ENCODE results near the gene RAMP3. TPM values are rescaled to one million over a fixed set of nuclear protein-coding genes. Genes with fewer than 3 reads are reported as not detected.

Gene RAMP3
- total and polyA plus RNA-seq, 9 of the 15 experiments (the other 6 are each of a cell fraction or from before 2014, with no cell fraction given): not detected

DNA sequence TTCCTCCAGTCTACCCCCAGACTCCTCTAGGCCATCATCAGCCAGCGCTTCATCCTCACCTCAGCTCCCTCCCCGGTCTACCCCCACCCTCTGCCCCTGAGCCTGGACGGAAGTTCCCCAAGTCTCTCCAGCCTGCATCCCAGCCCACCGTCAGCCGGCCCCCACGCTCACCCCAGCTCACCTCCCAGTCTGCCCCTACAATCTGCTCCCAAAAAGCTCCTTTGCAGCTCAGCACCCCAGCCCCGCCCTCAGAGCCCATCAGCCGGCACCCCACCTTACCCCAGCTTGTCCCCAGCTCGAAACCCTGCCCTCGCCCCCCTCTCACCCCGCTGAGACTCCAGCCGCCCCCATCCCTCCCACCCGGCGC lies 322 bp upstream of the RAMP3 start (continued):
- TF ChIP-seq DDX20 (tag; IDR thresholded peaks at IDR 0.05; ENCODE audit: low read depth) (no peak), RHOXF2B (CRISPR knock-in tag; conservative IDR thresholded peaks at IDR 0.05) (no peak), ZNF12 (CRISPR knock-in tag; IDR thresholded peaks at IDR 0.05) (no peak)

DNA sequence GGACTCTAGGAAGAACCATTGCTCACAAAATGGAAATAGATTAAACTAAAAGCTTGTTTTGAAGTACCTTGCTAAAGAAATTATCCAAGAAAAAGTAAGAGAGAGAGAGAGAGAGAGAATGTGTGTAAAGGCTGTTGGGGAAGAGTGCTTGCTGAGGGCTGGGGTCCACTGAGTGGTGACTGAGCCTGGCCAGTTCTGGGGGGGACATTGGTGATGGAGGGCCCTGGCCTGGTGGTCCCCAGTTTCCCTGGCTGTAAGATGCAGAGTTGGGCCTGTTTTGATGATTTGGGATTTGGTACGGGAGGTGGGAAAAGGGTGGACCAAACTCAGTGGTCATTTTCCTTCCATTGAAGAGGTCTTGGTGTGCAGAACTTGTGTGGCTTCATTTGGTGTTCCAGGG lies 880 bp downstream of the RAMP3 start:
- H3K4me2 ChIP-seq (ENCODE audit: insufficient read depth, low read length): no peak overlapping the region
- BruUV-seq (replicated peaks): no TSS peak
- no peak for FAIRE-seq
- no peak overlapping the region for H3K4me3 ChIP-seq
- H3K9me3 ChIP-seq (replicated peaks; ENCODE audit: control insufficient read depth, insufficient read depth, low read depth, low read length): no peaks in the 10 kb centered on the region
- ATAC-seq: no peak
- H3K36me3 ChIP-seq (ENCODE audit: control insufficient read depth, insufficient read depth, low read length): no peaks in the 10 kb centered on the region
- WGBS (ENCODE audit: insufficient coverage, low coverage, missing lambda C conversion rate): 0% methylated on average over 1 of the region's 1 CpG
- H2AFZ ChIP-seq (ENCODE audit: low read depth, low read length): no peak overlapping the region
- in situ Hi-C loops (cut with MboI): loop anchor here (25.0 kb wide), 1 partner anchor 704 kb away; the partner anchor contains the start of gene CCDC201
- intact Hi-C loops (cut with micrococcal nuclease): no loop called here
- H4K20me1 ChIP-seq (replicated peaks; ENCODE audit: control insufficient read depth, insufficient read depth, low read length): no peaks in the 10 kb centered on the region
- no peaks in the 10 kb centered on the region for H3K9me1 ChIP-seq (ENCODE audit: control insufficient read depth, insufficient read depth, low read length)
- no peak overlapping the region for H3K27ac ChIP-seq (ENCODE audit: extremely low read depth, low read depth, low read length)
- ChIA-PET CTCF (ENCODE audit: low intra/inter-chr PET ratio) (no interaction called here), POLR2A (interaction anchor here (0.7 to 0.8 kb wide), 2 partner anchors 277 to 365 kb away, joined by 3 read pairs; no protein-coding TSS in a partner anchor)
- peaks cover under 1 to 11% of the 10 kb centered on the region in 2 experiments; a peak in 2 of 5 replicates for H3K4me1 ChIP-seq (replicated peaks in 1 of 2; ENCODE audit: control insufficient read depth in 2 of 2, insufficient read depth in 2 of 2, low read length in 2 of 2)
- H3K27me3 ChIP-seq (ENCODE audit: control insufficient read depth in 2 of 2, insufficient read depth in 2 of 2, low read length in 2 of 2): peaks cover 23 to 58% of the 10 kb centered on the region in 2 experiments; a peak in 4 of 5 replicates
- DNase-seq (ENCODE audit: extremely low read depth in 1 of 4, low spot score in 3 of 4): no peak
- H3K79me2 ChIP-seq (ENCODE audit: control insufficient read depth, insufficient read depth, low read length): no peaks in the 10 kb centered on the region
- H3K9ac ChIP-seq (ENCODE audit: insufficient read depth in 1 of 2, low read depth in 2 of 2, low read length in 2 of 2): no peak overlapping the region
- TF ChIP-seq YY1 (IDR thresholded peaks at IDR 0.05; ENCODE audit: borderline replicate concordance in 1 of 3, control insufficient read depth in 1 of 3, extremely low read depth in 1 of 3, insufficient read depth in 3 of 3, insufficient read length in 1 of 3, insufficient replicate concordance in 2 of 3, low read depth in 1 of 3, low read length in 2 of 3) (no peak), ZNF253 (CRISPR knock-in tag; conservative IDR thresholded peaks at IDR 0.05) (no peak), CHD2 (IDR thresholded peaks at IDR 0.05; ENCODE audit: low read depth, low read length) (no peak), CBFA2T3 (IDR thresholded peaks at IDR 0.05) (no peak), RBM25 (IDR thresholded peaks at IDR 0.05; ENCODE audit: low read depth, low read length, severe bottlenecking) (no peak), NCOA6 (IDR thresholded peaks at IDR 0.05) (no peak), ZNF431 (CRISPR knock-in tag; IDR thresholded peaks at IDR 0.05) (no peak), POLR2G (IDR thresholded peaks at IDR 0.05; ENCODE audit: low read depth, low read length) (no peak), SPI1 (IDR thresholded peaks at IDR 0.05; ENCODE audit: borderline replicate concordance, low read depth, low read length) (no peak), ZNF347 (CRISPR knock-in tag; IDR thresholded peaks at IDR 0.05; ENCODE audit: low read depth) (no peak)
- TF ChIP-seq, protein P1, sequence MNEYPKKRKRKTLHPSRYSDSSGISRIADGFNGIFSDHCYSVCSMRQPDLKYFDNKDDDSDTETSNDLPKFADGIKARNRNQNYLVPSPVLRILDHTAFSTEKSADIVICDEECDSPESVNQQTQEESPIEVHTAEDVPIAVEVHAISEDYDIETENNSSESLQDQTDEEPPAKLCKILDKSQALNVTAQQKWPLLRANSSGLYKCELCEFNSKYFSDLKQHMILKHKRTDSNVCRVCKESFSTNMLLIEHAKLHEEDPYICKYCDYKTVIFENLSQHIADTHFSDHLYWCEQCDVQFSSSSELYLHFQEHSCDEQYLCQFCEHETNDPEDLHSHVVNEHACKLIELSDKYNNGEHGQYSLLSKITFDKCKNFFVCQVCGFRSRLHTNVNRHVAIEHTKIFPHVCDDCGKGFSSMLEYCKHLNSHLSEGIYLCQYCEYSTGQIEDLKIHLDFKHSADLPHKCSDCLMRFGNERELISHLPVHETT (CRISPR knock-in tag; conservative IDR thresholded peaks at IDR 0.05 in 1 of 2, IDR thresholded peaks at IDR 0.05 in 1 of 2): no peak
- TF ChIP-seq, protein P2, sequence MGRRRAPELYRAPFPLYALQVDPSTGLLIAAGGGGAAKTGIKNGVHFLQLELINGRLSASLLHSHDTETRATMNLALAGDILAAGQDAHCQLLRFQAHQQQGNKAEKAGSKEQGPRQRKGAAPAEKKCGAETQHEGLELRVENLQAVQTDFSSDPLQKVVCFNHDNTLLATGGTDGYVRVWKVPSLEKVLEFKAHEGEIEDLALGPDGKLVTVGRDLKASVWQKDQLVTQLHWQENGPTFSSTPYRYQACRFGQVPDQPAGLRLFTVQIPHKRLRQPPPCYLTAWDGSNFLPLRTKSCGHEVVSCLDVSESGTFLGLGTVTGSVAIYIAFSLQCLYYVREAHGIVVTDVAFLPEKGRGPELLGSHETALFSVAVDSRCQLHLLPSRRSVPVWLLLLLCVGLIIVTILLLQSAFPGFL (CRISPR knock-in tag; IDR thresholded peaks at IDR 0.05): no peak
- TF ChIP-seq, protein P3, sequence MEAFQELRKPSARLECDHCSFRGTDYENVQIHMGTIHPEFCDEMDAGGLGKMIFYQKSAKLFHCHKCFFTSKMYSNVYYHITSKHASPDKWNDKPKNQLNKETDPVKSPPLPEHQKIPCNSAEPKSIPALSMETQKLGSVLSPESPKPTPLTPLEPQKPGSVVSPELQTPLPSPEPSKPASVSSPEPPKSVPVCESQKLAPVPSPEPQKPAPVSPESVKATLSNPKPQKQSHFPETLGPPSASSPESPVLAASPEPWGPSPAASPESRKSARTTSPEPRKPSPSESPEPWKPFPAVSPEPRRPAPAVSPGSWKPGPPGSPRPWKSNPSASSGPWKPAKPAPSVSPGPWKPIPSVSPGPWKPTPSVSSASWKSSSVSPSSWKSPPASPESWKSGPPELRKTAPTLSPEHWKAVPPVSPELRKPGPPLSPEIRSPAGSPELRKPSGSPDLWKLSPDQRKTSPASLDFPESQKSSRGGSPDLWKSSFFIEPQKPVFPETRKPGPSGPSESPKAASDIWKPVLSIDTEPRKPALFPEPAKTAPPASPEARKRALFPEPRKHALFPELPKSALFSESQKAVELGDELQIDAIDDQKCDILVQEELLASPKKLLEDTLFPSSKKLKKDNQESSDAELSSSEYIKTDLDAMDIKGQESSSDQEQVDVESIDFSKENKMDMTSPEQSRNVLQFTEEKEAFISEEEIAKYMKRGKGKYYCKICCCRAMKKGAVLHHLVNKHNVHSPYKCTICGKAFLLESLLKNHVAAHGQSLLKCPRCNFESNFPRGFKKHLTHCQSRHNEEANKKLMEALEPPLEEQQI (IDR thresholded peaks at IDR 0.05): no peak
